ENCODE data around the gene FPGS.
"Not testable (repeated sequence)": the region's sequence is repeated elsewhere in the genome, so short reads cannot be mapped to it uniquely, and the experiment has no call there.

Gene FPGS

DNA sequence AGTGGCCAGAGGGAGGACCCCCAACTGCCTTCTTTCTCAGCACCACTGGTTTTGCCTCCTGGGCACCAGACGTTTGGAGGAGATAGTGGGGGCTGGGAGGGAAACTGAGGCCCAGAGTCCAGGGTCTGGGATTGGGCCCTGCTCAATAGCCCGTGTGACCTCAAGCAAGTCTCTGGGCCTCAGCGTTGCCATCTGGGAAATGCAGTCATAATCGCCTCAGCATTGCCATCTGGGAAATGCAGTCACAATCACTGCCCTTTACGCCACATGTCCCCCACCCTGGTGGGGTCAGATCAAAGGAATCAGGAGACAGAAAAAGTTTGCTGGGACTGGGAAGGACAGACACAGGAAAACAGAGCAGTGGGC is 25.8 kb upstream of the FPGS start:
- in situ Hi-C loops (cut with MboI; ENCODE audit: low pct_unique_long_range_greater_than_20kb, low sequenced_read_pairs, unreplicated experiment), result no loop called here
- TF ChIP-seq, protein P1, sequence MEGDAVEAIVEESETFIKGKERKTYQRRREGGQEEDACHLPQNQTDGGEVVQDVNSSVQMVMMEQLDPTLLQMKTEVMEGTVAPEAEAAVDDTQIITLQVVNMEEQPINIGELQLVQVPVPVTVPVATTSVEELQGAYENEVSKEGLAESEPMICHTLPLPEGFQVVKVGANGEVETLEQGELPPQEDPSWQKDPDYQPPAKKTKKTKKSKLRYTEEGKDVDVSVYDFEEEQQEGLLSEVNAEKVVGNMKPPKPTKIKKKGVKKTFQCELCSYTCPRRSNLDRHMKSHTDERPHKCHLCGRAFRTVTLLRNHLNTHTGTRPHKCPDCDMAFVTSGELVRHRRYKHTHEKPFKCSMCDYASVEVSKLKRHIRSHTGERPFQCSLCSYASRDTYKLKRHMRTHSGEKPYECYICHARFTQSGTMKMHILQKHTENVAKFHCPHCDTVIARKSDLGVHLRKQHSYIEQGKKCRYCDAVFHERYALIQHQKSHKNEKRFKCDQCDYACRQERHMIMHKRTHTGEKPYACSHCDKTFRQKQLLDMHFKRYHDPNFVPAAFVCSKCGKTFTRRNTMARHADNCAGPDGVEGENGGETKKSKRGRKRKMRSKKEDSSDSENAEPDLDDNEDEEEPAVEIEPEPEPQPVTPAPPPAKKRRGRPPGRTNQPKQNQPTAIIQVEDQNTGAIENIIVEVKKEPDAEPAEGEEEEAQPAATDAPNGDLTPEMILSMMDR (IDR thresholded peaks at IDR 0.05; ENCODE audit: extremely low read depth, insufficient read depth, missing control alignments), result no peak
- no peak for DNase-seq (ENCODE audit: low spot score)

DNA sequence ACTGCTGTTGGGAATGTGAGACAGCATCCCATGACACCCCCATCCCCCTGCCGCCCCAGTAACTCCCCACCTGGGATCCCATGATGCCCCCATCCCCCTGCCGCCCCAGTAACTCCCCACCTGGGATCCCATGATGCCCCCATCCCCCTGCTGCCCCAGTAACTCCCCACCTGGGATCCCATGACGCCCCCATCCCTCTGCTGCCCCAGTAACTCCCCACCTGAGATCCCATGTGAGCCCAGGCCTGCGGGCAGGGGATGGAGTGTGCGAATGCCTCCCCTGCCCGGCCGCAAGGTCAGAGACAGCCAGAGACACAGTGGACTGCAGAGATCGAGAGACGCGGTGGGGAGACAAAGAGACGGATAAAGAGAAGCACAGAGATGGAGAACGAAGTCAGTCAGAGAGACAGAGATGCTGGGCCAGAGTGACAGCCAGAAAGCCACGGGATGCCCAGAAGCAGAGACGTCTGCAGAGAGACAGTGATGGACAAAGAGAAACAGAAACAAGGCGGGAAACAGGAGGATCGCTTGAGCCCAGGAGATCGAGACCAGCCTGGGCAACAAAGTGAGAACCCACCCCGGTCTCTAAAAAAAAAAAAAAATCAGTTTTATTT is 25.2 kb upstream of the FPGS start:
- TF ChIP-seq, protein P1 (IDR thresholded peaks at IDR 0.05; ENCODE audit: extremely low read depth, insufficient read depth, missing control alignments), result no peak
- no peak for DNase-seq (ENCODE audit: low spot score)
- in situ Hi-C loops (cut with MboI; ENCODE audit: low pct_unique_long_range_greater_than_20kb, low sequenced_read_pairs, unreplicated experiment), result no loop called here

DNA sequence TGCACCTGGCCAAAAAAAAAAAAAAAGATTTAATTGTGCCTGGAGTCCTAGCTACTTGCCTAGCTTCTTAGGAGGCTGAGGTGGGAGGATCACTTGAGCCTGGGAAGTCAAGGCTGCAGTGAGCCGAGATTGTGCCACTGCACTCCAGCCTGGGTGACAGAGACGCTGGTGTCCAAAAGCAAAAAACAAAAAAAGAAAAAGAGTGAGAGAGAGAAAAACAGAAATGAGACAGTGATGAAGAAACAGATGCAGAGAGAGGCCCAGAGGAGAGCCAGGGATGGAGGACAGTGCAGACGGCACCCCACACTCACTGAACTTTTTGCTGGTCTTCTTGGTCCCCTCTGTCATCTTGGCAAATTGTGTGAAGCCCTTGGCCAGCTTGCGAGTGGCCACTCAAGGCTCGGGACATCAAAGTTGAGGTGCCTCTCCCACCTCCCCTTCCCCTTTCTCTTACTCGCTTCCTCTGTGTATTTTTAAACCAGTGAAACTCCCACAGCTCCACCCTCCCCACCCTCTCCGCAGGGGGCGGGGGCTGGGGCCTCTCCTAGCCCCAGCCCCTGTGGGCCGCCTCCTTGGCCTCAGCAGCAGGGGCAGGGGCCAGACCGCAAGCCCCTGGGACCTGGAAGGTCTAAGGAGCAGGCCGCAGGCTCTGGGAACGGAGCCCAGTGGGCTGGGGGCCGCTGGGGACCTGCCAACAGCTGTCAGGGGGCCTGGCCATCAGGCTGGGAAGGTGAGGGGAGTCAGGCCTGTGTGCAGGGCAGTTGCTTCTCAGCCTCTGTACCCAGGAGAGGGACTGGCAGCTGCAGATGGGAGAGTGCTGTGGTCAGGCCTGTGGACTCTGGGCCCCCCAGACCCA is 24.2 kb upstream of the FPGS start, which contains the start of gene SH2D3C:
TSS of gene SH2D3C (minus strand) at position 387 of the 856 bp plus-strand sequence. CDS start at position 348, 39 bp downstream.
- DNase-seq (ENCODE audit: low spot score), result no peak
- TF ChIP-seq, protein P1 (IDR thresholded peaks at IDR 0.05; ENCODE audit: extremely low read depth, insufficient read depth, missing control alignments), result no peak
- in situ Hi-C loops (cut with MboI; ENCODE audit: low pct_unique_long_range_greater_than_20kb, low sequenced_read_pairs, unreplicated experiment), result no loop called here

GRCh38 chr9:127779136-127779981 is 23.3 kb upstream of the FPGS start:
- TF ChIP-seq, protein P1 (IDR thresholded peaks at IDR 0.05; ENCODE audit: extremely low read depth, insufficient read depth, missing control alignments), result no peak
- in situ Hi-C loops (cut with MboI; ENCODE audit: low pct_unique_long_range_greater_than_20kb, low sequenced_read_pairs, unreplicated experiment), result no loop called here
- peak; percentile 68 for DNase-seq (ENCODE audit: low spot score)

- TF ChIP-seq, protein P1 (IDR thresholded peaks at IDR 0.05; ENCODE audit: extremely low read depth, insufficient read depth, missing control alignments), result no peak
- no peak for DNase-seq (ENCODE audit: low spot score)
- in situ Hi-C loops (cut with MboI; ENCODE audit: low pct_unique_long_range_greater_than_20kb, low sequenced_read_pairs, unreplicated experiment), result loop anchor here (10.0 kb wide), 1 partner anchor 134 kb away; the partner anchor contains the start of gene ST6GALNAC4
Observed at GRCh38 chr9:127780126-127780885, 22.4 kb upstream of the FPGS start.

GRCh38 chr9:127780909-127781308 is 21.8 kb upstream of the FPGS start:
- in situ Hi-C loops (cut with MboI; ENCODE audit: low pct_unique_long_range_greater_than_20kb, low sequenced_read_pairs, unreplicated experiment), result loop anchor here (10.0 kb wide), 1 partner anchor 134 kb away; the partner anchor contains the start of gene ST6GALNAC4
- not testable (repeated sequence) for DNase-seq (ENCODE audit: low spot score)

Data from GM13977 (cell line).